ENCODE results near the gene RSPH10B. TPM values are rescaled to one million over a fixed set of nuclear protein-coding genes. Genes with fewer than 3 reads are reported as not detected.
"Not testable (repeated sequence)": the region's sequence is repeated elsewhere in the genome, so short reads cannot be mapped to it uniquely, and the experiment has no call there.

Gene RSPH10B
- total RNA-seq = 1 to 10 TPM in 2 of 7 donors, under 1 TPM in 4, not detected in 1; 0.18 to 9.0 (median 0.72) TPM
- polyA plus RNA-seq = under 1 TPM; 0.23 to 0.58 TPM
- long read RNA-seq, donor 1, partial matches to known transcripts = 0 of 2 reads
- long read RNA-seq, donor 1, other reads (novel, unspliced or antisense) = 2 of 2 reads
- long read RNA-seq, donor 2, partial matches to known transcripts = 14 of 14 reads
- long read RNA-seq, donor 2, other reads (novel, unspliced or antisense) = 0 of 14 reads
- long read RNA-seq, donor 3 = 0 reads

- H3K9me3 ChIP-seq; intact Hi-C loops (cut with DNase I); H3K36me3 ChIP-seq; H3K27me3 ChIP-seq; H3K27ac ChIP-seq; DNase-seq; H3K4me3 ChIP-seq; H3K4me1 ChIP-seq (ENCODE audit: insufficient read depth): not testable (repeated sequence)
- WGBS, 3 donors = 1% methylated on average over 18 of the region's 43 CpGs; no CpG with 5 or more reads in 2 of the 3 donors
These were observed at the start of gene RSPH10B for GRCh38 chr7:5970347-5970911. Gene RSPH10B (minus strand): TSS chr7:5970689. CDS start chr7:5967116, 3,573 bp downstream.

GRCh38 chr7:6016653-6016966 is 46.1 kb upstream of the RSPH10B start:
- Histone ChIP-seq H3K4me1 (ENCODE audit: insufficient read depth) (peaks cover 3% of the 10 kb centered on the region), H3K9me3 (no peaks in the 10 kb centered on the region), H3K4me3 (no peak overlapping the region), H3K27ac (no peak overlapping the region), H3K27me3 (no peaks in the 10 kb centered on the region), H3K36me3 (no peaks in the 10 kb centered on the region)
- no peak for DNase-seq
- intact Hi-C loops (cut with DNase I) = no loop called here
- no peak for TF ChIP-seq EP300 (IDR thresholded peaks at IDR 0.05)
- TF ChIP-seq POLR2A (IDR thresholded peaks at IDR 0.05) = no peak
- no peak for TF ChIP-seq CTCF (IDR thresholded peaks at IDR 0.05)
- 92 to 94% (median 93%) methylated on average over 8 of the region's 8 CpGs for WGBS, 3 donors

GRCh38 chr7:6015917-6016652 is 45.6 kb upstream of the RSPH10B start:
- TF ChIP-seq EP300 (IDR thresholded peaks at IDR 0.05) (no peak), POLR2A (IDR thresholded peaks at IDR 0.05) (no peak), CTCF (IDR thresholded peaks at IDR 0.05) (no peak)
- WGBS, 3 donors = 50 to 57% (median 56%) methylated on average over 8 of the region's 8 CpGs
- Histone ChIP-seq H3K27ac (no peak overlapping the region), H3K36me3 (no peaks in the 10 kb centered on the region), H3K27me3 (no peaks in the 10 kb centered on the region), H3K4me1 (ENCODE audit: insufficient read depth) (peaks cover 3% of the 10 kb centered on the region), H3K9me3 (no peaks in the 10 kb centered on the region), H3K4me3 (no peak overlapping the region)
- peak; percentile 61 to 90 (median 80) for DNase-seq
- intact Hi-C loops (cut with DNase I) = no loop called here

GRCh38 chr7:6012355-6013104 is 42.0 kb upstream of the RSPH10B start:
- H3K9me3 ChIP-seq = no peaks in the 10 kb centered on the region
- no peak for DNase-seq
- H3K27ac ChIP-seq = no peak overlapping the region
- H3K4me3 ChIP-seq = no peak overlapping the region
- H3K36me3 ChIP-seq = no peaks in the 10 kb centered on the region
- intact Hi-C loops (cut with DNase I) = no loop called here
- whole genome bisulfite sequencing, 3 donors = 77 to 82% (median 82%) methylated on average over 14 of the region's 14 CpGs
- no peaks in the 10 kb centered on the region for H3K27me3 ChIP-seq
- peaks cover 6% of the 10 kb centered on the region for H3K4me1 ChIP-seq (ENCODE audit: insufficient read depth)
- no peak for TF ChIP-seq CTCF (IDR thresholded peaks at IDR 0.05)
- no peak for TF ChIP-seq EP300 (IDR thresholded peaks at IDR 0.05)
- TF ChIP-seq POLR2A (IDR thresholded peaks at IDR 0.05) = no peak
